K562 (cell line): Measurements from ENCODE around the gene NCR1. TPM values are rescaled to one million over a fixed set of nuclear protein-coding genes. Genes with fewer than 3 reads are reported as not detected.

Experiments used
- ATAC-seq: fragments of 200-7000 bp; cut with Tn5 transposase; 3 replicates; pipeline ENCODE4 v1.9.1; 2020; ENCODE audit warnings: moderate library complexity
- BruUV-seq: library from RNA; stranded (reverse); fragments of 400-500 nt; replicated peaks from 2 replicates; lab custom pipeline; 2021; lab: Mats Ljungman, UMichigan
- CTCF ChIA-PET: fragments of 300-600 bp; formaldehyde crosslinking; extraction: SDS; loops from one replicate; lab custom pipeline; 2021; ENCODE audit warnings: low intra/inter-chr PET ratio; lab: Yijun Ruan, JAX
- POLR2A ChIA-PET: fragments of 300-600, 350-650 bp; sonication (Branson Sonifier 250); formaldehyde crosslinking; extraction: SDS; loops from one replicate; lab custom pipeline; 2021; ENCODE audit warnings: antibody characterized with exemption, inconsistent platforms; lab: Yijun Ruan, JAX
- DNase-seq, 4 experiments: peaks; one replicate each; pipeline versions ENCODE4 v3.0.0 to v3.0.0-alpha.2; 2011 to 2018; ENCODE audit warnings: low spot score in 3 of 4, mixed read lengths in 3 of 4; ENCODE audit errors: extremely low read depth in 1 of 4
- FAIRE-seq: peaks from 2 replicates; lab custom pipeline; 2011; peaks lifted over from hg19 to GRCh38; lab: Jason Lieb, UNC
- H2AFZ ChIP-seq: 2 replicates; pipeline ENCODE4 v1.6.0; 2011; ENCODE audit warnings: low read depth, low read length, control low read depth, inconsistent platforms
- H3K27ac ChIP-seq: fragments of 200-600 bp; 3 replicates; pipeline ENCODE4 v1.8.0; 2011; ENCODE audit warnings: low read depth, mild to moderate bottlenecking, control low read depth, inconsistent platforms, low read length, moderate library complexity, mixed read lengths; ENCODE audit errors: extremely low read depth
- H3K27me3 ChIP-seq, 2 experiments: fragments of 300-600 bp in 1 of 2; 2 replicates in 1 of 2; 3 replicates in 1 of 2; pipeline versions ENCODE4 v1.6.0 to v1.8.0; 2011; ENCODE audit warnings: inconsistent platforms in 2 of 2, low read length in 2 of 2, mild to moderate bottlenecking in 1 of 2, mixed read lengths in 1 of 2, moderate library complexity in 1 of 2; ENCODE audit not compliant: control insufficient read depth in 2 of 2, insufficient read depth in 2 of 2
- H3K36me3 ChIP-seq: fragments of 300-600 bp; 3 replicates; pipeline ENCODE4 v1.8.0; 2011; ENCODE audit warnings: mild to moderate bottlenecking, low read length, inconsistent platforms; ENCODE audit not compliant: control insufficient read depth, insufficient read depth
- H3K4me1 ChIP-seq, 2 experiments: fragments of 200-600 bp in 1 of 2; replicated peaks in 1 of 2; 2 replicates in 1 of 2; 3 replicates in 1 of 2; pipeline versions ENCODE4 v1.5.1 to v1.8.0; 2011; ENCODE audit warnings: inconsistent platforms in 2 of 2, low read length in 2 of 2, mild to moderate bottlenecking in 1 of 2, mixed read lengths in 1 of 2, moderate library complexity in 1 of 2; ENCODE audit not compliant: control insufficient read depth in 2 of 2, insufficient read depth in 2 of 2
- H3K4me2 ChIP-seq: 2 replicates; pipeline ENCODE4 v1.6.1; 2011; ENCODE audit warnings: low read length, control low read depth, inconsistent platforms, mixed read lengths; ENCODE audit not compliant: insufficient read depth
- H3K4me3 ChIP-seq: fragments of 200-600 bp; sonication (generic), shearing (Covaris generic); 2 replicates; pipeline ENCODE4 v1.5.1; 2016; ENCODE audit warnings: control low read depth, inconsistent platforms
- H3K79me2 ChIP-seq: fragments of 200-600 bp; 3 replicates; pipeline ENCODE4 v1.8.0; 2011; ENCODE audit warnings: low read length, inconsistent platforms; ENCODE audit not compliant: control insufficient read depth, insufficient read depth
- H3K9ac ChIP-seq, 2 experiments: 2 replicates each; pipeline versions ENCODE4 v1.6.0 to v1.6.1; 2011; ENCODE audit warnings: low read depth in 2 of 2, low read length in 2 of 2, control low read depth in 1 of 2, inconsistent platforms in 1 of 2, mild to moderate bottlenecking in 1 of 2, mixed read lengths in 1 of 2; ENCODE audit not compliant: insufficient read depth in 1 of 2
- H3K9me1 ChIP-seq: one replicate; pipeline ENCODE4 v1.6.0; 2011; ENCODE audit warnings: inconsistent platforms, mild to moderate bottlenecking, low read length, moderate library complexity; ENCODE audit not compliant: control insufficient read depth, insufficient read depth
- H3K9me3 ChIP-seq: replicated peaks from 2 replicates; pipeline ENCODE4 v1.5.1; 2011; ENCODE audit warnings: low read depth, low read length, inconsistent platforms; ENCODE audit not compliant: control insufficient read depth, insufficient read depth
- H4K20me1 ChIP-seq: replicated peaks from 2 replicates; pipeline ENCODE4 v1.6.1; 2011; ENCODE audit warnings: low read length, inconsistent platforms, mixed read lengths; ENCODE audit not compliant: control insufficient read depth, insufficient read depth
- ATF7 ChIP-seq: fragments of 450-650 bp; IDR thresholded peaks from 2 replicates; pipeline ENCODE4 v1.7.1; 2014; ENCODE audit warnings: mild to moderate bottlenecking, moderate library complexity
- C11orf30 ChIP-seq: fragments of 450-650 bp; IDR thresholded peaks from 2 replicates; pipeline ENCODE4 v1.6.1; 2016; ENCODE audit warnings: low read depth, mild to moderate bottlenecking
- CBX1 ChIP-seq: sonication (generic); IDR thresholded peaks from 2 replicates; pipeline ENCODE4 v1.6.1; 2016; ENCODE audit warnings: antibody characterized with exemption, low read depth, mild to moderate bottlenecking
- HEY1 ChIP-seq: fragments of 250-450 bp; sonication (Bioruptor Pico); IDR thresholded peaks from 2 replicates; pipeline ENCODE4 v1.5.0; 2020; ENCODE audit warnings: mild to moderate bottlenecking, moderate library complexity, borderline replicate concordance
- NFXL1 ChIP-seq: fragments of 450-650 bp; formaldehyde crosslinking; IDR thresholded peaks from 2 replicates; pipeline ENCODE4 v1.4.0; 2021; ENCODE audit warnings: mild to moderate bottlenecking
- RBM17 ChIP-seq: fragments of 200-400 bp; formaldehyde crosslinking; IDR thresholded peaks from 2 replicates; pipeline ENCODE4 v1.6.1; 2017; ENCODE audit warnings: low read depth, mild to moderate bottlenecking, low read length, borderline replicate concordance
- TAF7 ChIP-seq: fragments of 450-650 bp; IDR thresholded peaks from 2 replicates; pipeline ENCODE4 v1.6.1; 2016; ENCODE audit warnings: missing genetic modification characterization, missing compliant biosample characterization
- TRIM25 ChIP-seq: fragments of 450-650 bp; IDR thresholded peaks from 2 replicates; pipeline ENCODE4 v1.7.0; 2016; ENCODE audit warnings: borderline replicate concordance
- ZKSCAN8 ChIP-seq: fragments of 200-800 bp; sonication (Bioruptor generic); IDR thresholded peaks from 2 replicates; pipeline ENCODE4 v1.6.1; 2016; ENCODE audit warnings: missing genetic modification characterization, missing compliant biosample characterization
- ZNF3 ChIP-seq: fragments of 250-450 bp; sonication (Bioruptor Pico); IDR thresholded peaks from 2 replicates; pipeline ENCODE4 v1.5.0; 2021; ENCODE audit warnings: mild to moderate bottlenecking, moderate library complexity
- ZNF316 ChIP-seq: fragments of 450-650 bp; IDR thresholded peaks from 2 replicates; pipeline ENCODE4 v1.6.1; 2016
- WGBS: fragments of 100-300 bp; shearing (Covaris generic); methylation state at CpG from one replicate; pipeline ENCODE4 v1.1.6; 2016; ENCODE audit warnings: low coverage, mixed read lengths; ENCODE audit not compliant: insufficient coverage; ENCODE audit errors: missing lambda C conversion rate; 5-methylcytosine and 5-hydroxymethylcytosine counted together
- in situ Hi-C: fragments of 300-500 bp; cut with MboI; formaldehyde crosslinking; loops from 4 replicates; pipeline ENCODE4 v1.15.0; 2018; ENCODE audit warnings: inconsistent platforms, mixed read lengths
- intact Hi-C: fragments of 100-400 bp; cut with micrococcal nuclease; formaldehyde crosslinking; loops from 2 replicates; pipeline ENCODE4 v1.14.2; 2022
- polyA plus RNA-seq, 8 experiments: library from polyadenylated mRNA; depleted of rRNA in 4 of 8; stranded (reverse) in 5 of 8; unstranded in 3 of 8; fragments of >200 nt; fragmentation: Nextera tagmentation in 2 of 8; fragmentation: Illumina TruSeq in 1 of 8; extraction: Ambion mirVana in 2 of 8; extraction: Trizol in 1 of 8; gene quantifications; 2 replicates each; pipeline versions ENCODE4 v1.2.1 to v1.2.3, GENCODE V29; 2011 to 2014; ENCODE audit warnings: inconsistent platforms in 1 of 8, missing spikeins in 1 of 8
- total RNA-seq, 7 experiments: library from RNA; depleted of rRNA in 6 of 7; stranded (reverse); fragments of >200 nt in 6 of 7; fragmentation: Illumina TruSeq in 2 of 7; extraction: Trizol in 2 of 7; gene quantifications; 2 replicates each; pipeline versions ENCODE4 v1.2.1 to v1.2.3, GENCODE V29; 2011 to 2021; ENCODE audit warnings: low replicate concordance in 1 of 7

The NCR1 gene
- total and polyA plus RNA-seq, 9 of the 15 experiments (the other 6 are each of a cell fraction or from before 2014, with no cell fraction given) = 0.25 to 3.1 (median 1.2) TPM

DNA sequence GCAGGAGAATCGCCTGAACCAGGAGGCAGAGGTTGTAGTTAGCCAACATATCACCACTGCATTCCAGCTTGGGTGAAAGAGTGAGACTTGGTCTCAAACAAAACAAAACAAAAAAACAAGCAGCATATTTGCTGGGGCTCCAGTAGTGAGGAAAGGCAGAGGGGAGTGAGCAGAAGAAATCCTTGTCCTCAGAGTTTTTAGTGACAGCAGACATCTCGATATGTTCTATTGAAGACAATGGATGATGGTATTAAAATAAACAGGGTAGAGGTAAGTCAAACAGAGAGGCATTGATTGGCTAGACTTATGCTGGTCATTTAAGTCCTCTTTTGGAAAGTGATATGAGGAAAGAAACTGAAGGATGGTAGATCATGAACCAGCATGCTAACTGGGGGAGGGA is 22.4 kb downstream of the NCR1 start (continued):
- TF ChIP-seq CBX1 = peak; percentile 69
- no peak for TF ChIP-seq TRIM25
- TF ChIP-seq ZKSCAN8 (CRISPR knock-in tag) = no peak
- TF ChIP-seq HEY1 (CRISPR knock-in tag) = no peak
- TF ChIP-seq RBM17 = no peak
- no peak for TF ChIP-seq NFXL1
- TF ChIP-seq ZNF3 (CRISPR knock-in tag) = no peak

- ATAC-seq (no peak), FAIRE-seq (no peak), DNase-seq (no peak)
- Histone ChIP-seq H3K27ac (no peak overlapping the region), H3K4me2 (no peak overlapping the region), H3K9me3 (no peaks in the 10 kb centered on the region), H3K79me2 (no peaks in the 10 kb centered on the region), H3K9me1 (no peaks in the 10 kb centered on the region), H3K36me3 (no peaks in the 10 kb centered on the region), H3K4me1 (peaks cover 0 to 4% of the 10 kb centered on the region in 2 experiments; a peak in 3 of 5 replicates), H3K27me3 (peaks cover 36 to 70% of the 10 kb centered on the region in 2 experiments), H3K9ac (no peak overlapping the region), H2AFZ (no peak overlapping the region), H3K4me3 (no peak overlapping the region), H4K20me1 (no peaks in the 10 kb centered on the region; the same call in 1 of the 2 replicates)
- in situ Hi-C loops = no loop called here
- intact Hi-C loops = no loop called here
- 12% methylated on average over 9 of the region's 9 CpGs for WGBS
- ChIA-PET CTCF (no interaction called here), POLR2A (no interaction called here)
- no TSS peak for BruUV-seq
- TF ChIP-seq TAF7 (tag) (no peak), C11orf30 (peak; percentile 12; the same call in 1 of the 2 replicates), ZNF316 (peak; percentile 21; the same call in 1 of the 2 replicates), ATF7 (no peak)
Measured at GRCh38 chr19:54937926-54938325, 32.0 kb downstream of the NCR1 start.
